NCI-H526 treated with DMSO at 0.1 percent for 48 hours (cell line): Measurements from ENCODE around the gene NCEH1.

Experiments used
- DNase-seq: peaks from one replicate; lab custom pipeline; 2025; lab: John Stamatoyannopoulos, UW

NCEH1 gene

GRCh38 chr3:172644258-172644657 lies 66.6 kb downstream of the NCEH1 start:
- DNase-seq = no peak

DNA sequence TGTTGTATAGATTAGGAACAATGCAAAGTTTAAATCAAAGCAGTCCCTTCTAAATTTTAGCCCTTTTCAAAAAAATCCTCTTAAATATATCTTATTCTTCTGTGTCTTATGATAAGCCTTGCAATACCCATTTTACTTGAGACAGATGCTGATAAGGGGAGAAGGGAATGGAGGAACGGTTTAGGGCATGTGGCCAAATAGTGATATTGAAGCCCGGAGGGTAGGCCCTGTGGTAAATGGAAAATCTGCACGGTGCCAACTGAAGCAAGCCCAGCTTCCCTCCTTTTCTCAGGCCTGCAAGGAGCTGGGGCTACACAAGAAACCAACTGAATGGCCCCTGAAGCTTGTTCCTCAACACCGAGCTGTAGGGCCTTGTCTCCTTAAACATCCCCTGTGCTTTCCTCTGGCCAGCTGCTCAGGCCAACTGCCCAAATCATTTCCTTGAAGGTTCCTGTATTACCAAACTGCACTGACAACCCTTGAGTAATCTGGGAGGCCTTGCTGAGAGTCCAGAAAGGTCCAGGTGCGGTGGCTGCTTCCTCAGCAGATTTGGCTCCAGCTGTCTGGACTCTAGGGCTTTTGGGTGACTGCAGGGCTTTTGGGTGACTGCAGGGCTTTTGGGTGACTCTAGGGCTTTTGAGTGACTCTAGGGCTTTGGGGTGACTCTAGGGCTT lies 67.2 kb downstream of the NCEH1 start:
- no peak for DNase-seq

DNA sequence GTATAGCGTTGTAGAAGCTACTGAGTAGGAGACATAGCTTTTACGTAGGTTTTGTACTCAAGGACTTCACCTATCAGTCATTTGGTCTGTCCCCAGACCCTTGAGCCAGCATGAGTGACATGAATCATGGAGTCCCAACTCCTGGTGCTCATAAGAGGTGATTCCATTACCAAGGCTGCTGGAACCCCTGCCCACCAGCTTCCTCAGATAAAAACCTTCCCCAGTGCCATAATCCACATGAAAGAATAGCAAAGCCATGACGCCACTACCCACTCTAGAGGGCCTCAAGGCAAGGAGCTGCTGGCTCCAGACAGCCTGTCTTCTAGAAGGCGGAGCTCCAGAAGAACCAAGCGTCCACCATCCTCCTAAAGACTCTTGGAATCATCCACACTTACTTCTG lies 69.6 kb downstream of the NCEH1 start:
- DNase-seq = no peak

DNA sequence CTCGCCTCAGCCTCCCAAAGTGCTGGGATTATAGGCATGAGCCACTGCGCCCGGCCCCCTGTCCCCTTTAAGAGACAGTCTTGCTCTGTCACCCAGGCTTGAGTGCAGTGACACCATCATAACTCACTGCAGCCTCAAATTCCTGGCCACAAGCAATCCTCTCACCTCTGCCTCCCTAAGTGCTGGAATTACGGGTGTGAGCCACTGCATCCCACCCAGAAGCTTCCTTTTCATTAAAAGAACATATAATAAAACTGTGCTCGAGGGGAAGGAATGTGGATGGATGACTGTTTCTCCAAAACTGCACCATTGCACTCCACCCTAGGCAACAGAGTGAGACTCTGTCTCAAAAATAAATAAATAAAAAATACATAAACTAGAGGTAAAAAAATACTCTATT lies 70.1 kb downstream of the NCEH1 start:
- no peak for DNase-seq

- DNase-seq = no peak
Observed at GRCh38 chr3:172635588-172635987, 75.3 kb downstream of the NCEH1 start.

DNA sequence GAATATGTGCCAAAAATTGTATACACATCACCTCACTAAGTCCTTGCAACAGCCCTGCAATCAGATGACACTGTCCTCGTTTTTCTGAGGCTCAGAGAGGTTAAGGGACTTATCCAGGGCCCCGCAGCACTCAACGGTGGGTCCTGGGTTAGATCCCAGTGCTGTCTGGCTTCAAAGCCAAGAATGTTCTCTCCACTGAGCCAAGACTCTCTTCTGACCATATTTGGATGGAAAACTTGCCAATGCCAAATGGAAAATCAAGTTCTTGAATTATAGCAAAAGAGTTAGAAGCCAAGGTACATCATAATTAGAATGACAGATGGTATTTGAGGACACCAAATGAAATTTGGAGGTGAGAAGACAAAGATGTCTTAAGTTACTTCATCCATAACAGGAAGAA lies 75.9 kb downstream of the NCEH1 start:
- DNase-seq = no peak

DNA sequence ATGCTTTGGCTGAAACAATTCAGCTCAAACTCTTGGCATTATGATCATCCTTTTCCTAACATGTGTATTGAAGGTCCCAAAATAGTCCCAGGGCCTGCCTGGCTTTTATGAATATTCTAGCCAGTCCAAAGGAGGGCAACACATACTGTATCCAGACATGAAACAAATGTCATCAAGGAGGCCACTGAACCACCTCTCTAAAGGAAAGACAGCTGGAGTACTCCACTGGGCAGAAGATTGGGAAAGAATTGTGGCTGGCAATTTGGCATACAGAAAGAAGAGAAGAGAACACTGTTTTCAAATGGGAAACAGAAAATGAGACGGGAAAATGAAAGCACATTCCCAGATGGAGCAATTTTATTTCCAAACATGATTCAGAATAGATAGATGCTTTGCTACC lies 80.6 kb downstream of the NCEH1 start:
- DNase-seq = no peak

GRCh38 chr3:172629470-172629869 lies 81.4 kb downstream of the NCEH1 start:
- no peak for DNase-seq

DNA sequence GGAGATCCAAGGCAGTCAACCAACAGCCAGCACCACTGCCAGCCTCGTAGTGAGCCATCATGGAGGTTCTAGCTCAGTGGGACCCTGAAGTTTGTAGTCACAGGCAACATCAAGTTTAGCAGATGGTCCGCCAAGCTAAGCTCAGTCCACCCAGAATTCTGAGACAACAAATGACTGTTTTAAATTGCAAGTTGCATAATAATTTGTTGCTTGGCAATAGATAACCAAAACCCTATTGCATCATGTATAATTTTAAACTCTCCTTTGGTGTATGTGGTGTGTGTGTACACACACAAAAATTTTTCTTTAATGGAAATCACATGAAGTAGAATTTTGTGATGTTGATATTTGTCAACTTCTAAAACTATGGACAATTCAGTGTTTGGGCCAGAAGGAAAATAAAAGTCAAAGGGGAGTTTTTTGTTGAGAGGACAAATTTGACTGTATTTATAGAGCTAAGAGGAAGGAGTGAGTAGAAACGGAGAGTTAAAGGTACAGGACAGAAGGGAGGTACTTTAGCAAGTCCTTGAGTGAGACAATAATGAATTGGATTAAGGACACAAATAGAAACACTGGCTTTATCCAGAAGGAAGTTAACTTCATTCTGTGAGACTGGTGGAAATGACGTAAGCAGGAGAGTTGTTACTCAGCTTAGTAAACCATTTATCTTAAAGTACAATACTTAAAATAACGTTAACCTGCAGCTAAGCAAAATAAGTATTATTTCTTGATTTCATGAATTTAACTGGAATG lies 83.6 kb downstream of the NCEH1 start:
- DNase-seq = no peak

DNA sequence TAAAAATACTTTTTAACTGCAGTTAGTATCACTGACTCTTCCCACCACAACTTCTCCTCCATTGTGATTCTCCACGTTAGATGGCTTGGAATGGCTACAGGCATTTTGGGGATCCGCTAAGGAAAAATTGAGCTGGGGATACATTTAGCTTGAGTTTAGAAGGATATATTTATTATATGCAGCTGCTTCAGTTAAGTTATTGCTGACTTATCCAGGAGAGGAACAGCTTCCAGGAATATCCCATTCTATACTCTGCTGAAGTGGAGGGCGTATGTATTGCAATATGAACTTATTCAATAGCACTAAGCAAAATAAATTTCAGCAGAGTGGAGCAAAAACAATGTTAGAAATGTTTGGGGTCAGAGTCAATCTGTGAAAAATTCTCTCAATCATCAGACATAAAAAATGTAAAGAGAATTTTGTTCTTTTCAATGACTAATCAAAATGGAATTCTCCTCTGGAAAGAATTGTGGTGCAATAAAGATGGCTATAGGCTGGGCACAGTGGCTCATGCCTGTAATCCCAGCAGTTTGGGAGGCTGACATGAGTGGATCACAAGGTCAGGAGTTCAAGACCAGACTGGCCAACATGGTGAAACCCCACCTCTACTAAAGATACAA lies 84.7 kb downstream of the NCEH1 start:
- no peak for DNase-seq

- DNase-seq = no peak
Observed at GRCh38 chr3:172625404-172625803, 85.5 kb downstream of the NCEH1 start.

DNA sequence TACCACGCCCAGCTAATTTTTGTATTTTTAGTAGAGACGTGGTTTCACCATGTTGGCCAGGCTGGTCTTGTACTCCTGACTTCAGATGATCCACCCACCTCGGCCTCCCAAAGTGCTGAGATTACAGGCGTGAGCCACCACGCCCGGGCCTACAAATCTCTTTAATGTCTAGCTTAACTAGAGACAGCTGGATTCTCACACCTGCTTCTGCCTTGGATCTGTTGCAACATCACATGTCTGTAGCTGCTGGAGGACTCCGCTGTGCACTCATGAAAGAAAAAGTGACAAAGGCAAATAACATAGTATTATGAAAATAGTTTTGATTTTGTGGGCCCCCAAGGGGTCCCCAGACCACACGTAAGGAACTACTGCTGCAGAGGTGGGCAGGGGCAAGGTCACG lies 85.9 kb downstream of the NCEH1 start:
- DNase-seq = no peak

DNA sequence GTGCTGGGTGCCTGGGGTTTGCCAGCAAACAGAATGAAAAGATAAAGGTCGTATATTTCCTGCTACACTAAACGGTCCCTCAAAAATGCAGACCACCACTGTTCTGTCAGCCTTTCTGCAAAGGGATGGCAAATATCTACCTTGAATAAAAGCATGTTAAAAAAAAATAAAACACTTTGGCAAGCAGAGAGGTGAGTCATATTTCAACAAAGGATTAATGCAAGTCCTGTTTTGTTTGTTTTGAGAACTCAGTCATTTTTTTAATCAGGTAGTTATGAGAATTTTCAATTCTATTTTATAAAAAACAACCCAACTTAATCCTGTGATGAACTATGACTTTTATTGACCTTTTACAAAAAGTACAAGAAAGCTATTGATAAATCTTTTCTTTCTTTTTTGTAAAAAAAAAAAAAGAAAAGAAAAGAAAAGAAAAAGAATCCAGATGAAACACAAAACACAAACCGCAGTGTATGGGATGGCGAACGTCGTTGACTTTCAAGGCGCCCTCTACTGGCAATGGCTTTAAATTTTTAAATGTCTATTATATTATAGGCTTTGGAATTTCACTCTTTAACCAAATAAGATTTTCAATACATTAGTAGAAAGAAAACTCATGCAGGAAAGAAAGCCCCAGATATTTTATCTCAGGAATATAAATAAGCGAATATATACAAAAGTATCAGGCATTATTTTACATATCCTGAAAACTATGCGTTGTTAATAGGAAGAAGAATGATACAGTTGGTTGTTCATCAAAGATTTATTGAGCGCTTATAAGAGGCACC lies 87.8 kb downstream of the NCEH1 start:
- DNase-seq = no peak

- no peak for DNase-seq
Observed at GRCh38 chr3:172622156-172622555, 88.7 kb downstream of the NCEH1 start.

DNA sequence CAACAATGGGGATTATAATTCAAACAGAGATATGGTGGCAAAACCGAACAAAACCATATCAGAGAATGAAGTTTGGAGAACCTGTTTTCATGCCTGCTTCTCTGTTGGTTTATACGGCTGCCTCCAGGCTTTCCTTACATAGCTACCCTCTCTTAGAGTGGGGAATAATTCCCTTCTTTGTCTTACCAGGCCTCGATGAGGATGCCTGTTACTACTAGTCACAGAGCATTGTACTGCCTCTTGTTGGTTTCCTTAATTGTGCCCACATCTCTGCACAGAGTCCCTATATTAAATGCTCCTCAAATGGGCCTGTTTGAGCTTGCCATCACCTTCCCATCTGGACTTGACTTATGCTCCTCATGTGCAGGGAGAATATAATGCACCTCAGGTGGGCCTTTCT lies 92.9 kb downstream of the NCEH1 start:
- DNase-seq = no peak

DNA sequence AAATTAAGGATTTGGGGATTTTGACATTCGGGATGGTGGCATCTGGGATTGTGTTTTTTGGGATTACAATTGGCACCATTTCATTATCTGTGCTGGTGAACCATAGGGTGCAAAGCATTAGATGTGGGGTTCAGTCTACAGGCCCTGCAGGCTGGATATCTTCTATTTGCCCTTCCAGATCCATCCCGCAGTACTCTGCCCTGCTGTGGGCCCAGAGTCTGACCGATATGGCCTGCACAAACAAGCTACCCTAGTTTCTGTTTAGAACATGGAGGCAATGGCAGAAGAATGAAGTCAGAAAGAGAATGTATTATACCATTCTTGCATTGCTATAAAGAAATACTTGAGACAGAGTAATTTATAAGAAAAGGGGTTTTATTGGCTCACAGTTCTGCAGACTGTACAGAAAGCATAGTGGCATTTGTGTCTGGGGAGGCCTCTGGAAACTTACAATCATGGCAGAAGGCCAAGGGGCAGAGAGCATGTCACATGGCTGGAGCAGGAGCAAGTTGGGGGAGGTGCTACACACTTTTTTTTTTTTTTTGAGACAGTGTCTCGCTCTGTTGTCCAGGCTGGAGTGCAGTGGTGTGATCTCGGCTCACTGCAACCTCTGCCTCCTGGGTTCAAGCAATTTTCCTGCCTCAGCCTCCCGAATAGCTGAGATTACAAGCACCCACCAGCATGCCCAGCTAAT lies 93.7 kb downstream of the NCEH1 start:
- DNase-seq = no peak

DNA sequence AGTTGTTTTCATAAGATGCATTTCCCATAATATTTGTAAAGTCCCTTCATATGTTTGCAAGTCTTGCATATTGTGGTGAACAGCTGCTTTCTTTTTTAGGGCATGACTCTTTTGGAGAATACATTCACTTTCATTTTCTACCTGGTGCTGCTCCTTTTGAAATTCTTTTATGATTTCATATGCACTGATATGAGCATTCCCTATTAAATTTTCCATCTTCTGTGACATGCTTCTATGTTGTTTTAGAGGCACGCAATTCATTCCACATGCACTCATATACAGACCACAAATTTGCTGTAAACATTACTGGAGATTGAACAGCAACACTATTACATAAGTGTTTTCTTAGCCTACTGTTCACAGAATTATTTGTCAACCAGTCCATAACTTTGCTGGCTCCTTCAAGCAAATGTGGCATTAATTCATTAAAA lies 94.8 kb downstream of the NCEH1 start:
- DNase-seq = no peak

- no peak for DNase-seq
Observed at GRCh38 chr3:172615296-172615695, 95.6 kb downstream of the NCEH1 start.

- DNase-seq = no peak
Observed at GRCh38 chr3:172614340-172615274, 96.3 kb downstream of the NCEH1 start.

GRCh38 chr3:172613845-172614244 lies 97.0 kb downstream of the NCEH1 start:
- no peak for DNase-seq
